Esophagus (tissue), 2 donors: ENCODE measurements around the gene XPNPEP2. TPM values are rescaled to one million over a fixed set of nuclear protein-coding genes. Genes with fewer than 3 reads are reported as not detected.

ENCODE experiments used
- H3K27ac ChIP-seq, 2 donors: one replicate each; pipeline ENCODE4 v1.5.1; 2013; ENCODE audit warnings: low read depth in 2 of 2, mild to moderate bottlenecking in 2 of 2, inconsistent platforms in 1 of 2, low read length in 1 of 2, moderate library complexity in 1 of 2
- H3K27me3 ChIP-seq, 2 donors: one replicate each; pipeline ENCODE4 v1.6.1; 2013; ENCODE audit warnings: low read length in 2 of 2, control low read depth in 1 of 2, mild to moderate bottlenecking in 1 of 2; ENCODE audit not compliant: insufficient read depth in 2 of 2, control insufficient read depth in 1 of 2
- H3K36me3 ChIP-seq, 2 donors: one replicate each; pipeline ENCODE4 v1.6.1; 2013; ENCODE audit warnings: low read length in 1 of 2; ENCODE audit not compliant: control insufficient read depth in 2 of 2, insufficient read depth in 2 of 2
- H3K4me1 ChIP-seq, 2 donors: one replicate each; pipeline ENCODE4 v1.6.1; 2013; ENCODE audit warnings: low read length in 1 of 2; ENCODE audit not compliant: control insufficient read depth in 2 of 2, insufficient read depth in 2 of 2
- H3K4me3 ChIP-seq, 2 donors: one replicate each; pipeline ENCODE4 v1.5.1; 2013; ENCODE audit warnings: low read length in 2 of 2, mild to moderate bottlenecking in 2 of 2, low read depth in 1 of 2, moderate library complexity in 1 of 2
- H3K9me3 ChIP-seq, 2 donors: one replicate each; pipeline ENCODE4 v1.6.1; 2013; ENCODE audit warnings: mild to moderate bottlenecking in 2 of 2, low read depth in 1 of 2, low read length in 1 of 2, moderate library complexity in 1 of 2; ENCODE audit not compliant: control insufficient read depth in 2 of 2, insufficient read depth in 1 of 2
- WGBS, 2 donors: extraction: QIAGEN DNeasy Blood & Tissue Kit; methylation state at CpG; one replicate each; pipeline ENCODE4 v1.1.7; 2013; 5-methylcytosine and 5-hydroxymethylcytosine counted together
- polyA plus RNA-seq, 2 donors: library from polyadenylated mRNA; stranded (reverse); fragments of 200-250 nt; gene quantifications; one replicate each; pipeline ENCODE4 v1.2.3, GENCODE V29; 2013
- donor health status: healthy with polysubstance abuse.
- donor health status: Bipolar disorder and iron deficiency.

Gene XPNPEP2
- polyA plus RNA-seq, 2 donors = 0.14 to 0.35 TPM

DNA sequence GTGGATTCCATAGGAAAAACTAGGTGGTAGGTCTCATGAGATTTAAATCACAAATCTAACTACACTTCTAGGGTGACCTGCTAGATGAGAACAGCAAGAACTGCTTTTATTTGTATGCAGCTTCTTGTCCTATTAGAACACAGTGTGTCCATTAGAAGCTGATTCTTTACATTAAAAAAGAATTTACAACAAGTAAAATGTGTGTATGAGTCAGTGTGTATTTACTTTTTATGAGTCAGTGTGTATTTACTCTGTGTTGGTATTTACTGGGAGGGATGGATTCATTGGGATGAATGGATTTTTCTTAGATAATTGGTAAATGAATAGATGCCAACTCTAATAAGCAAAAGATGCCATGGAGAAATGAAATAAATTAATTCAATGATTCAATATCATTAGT, 40.6 kb upstream of the XPNPEP2 start:
- H3K27me3 ChIP-seq = no peaks in the 10 kb centered on the region
- H3K9me3 ChIP-seq = no peaks in the 10 kb centered on the region

DNA sequence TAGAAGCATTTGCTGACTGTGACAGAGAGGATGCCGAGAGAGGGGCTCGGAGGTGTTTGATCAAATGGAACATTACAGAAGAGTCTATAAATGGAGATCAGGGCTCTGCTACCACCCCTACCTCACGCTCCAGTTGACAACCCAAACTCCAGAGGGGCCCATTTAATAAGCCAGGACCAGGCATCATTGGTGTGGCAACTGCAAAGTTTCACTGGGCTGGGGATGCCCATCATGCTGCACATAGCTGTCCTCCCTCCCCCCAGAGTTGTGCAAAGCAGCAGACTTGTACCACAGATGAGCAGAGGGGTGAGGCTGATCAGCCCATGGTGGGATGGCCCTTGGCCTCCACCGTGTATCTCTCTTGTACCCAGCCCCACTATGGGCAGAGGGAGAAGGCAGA, 38.2 kb upstream of the XPNPEP2 start:
- H3K27me3 ChIP-seq = no peaks in the 10 kb centered on the region
- WGBS, 2 donors = 81 to 97% methylated on average over 4 of the region's 4 CpGs
- H3K36me3 ChIP-seq = no peaks in the 10 kb centered on the region
- H3K27ac ChIP-seq = no peak overlapping the region
- H3K9me3 ChIP-seq = no peaks in the 10 kb centered on the region
- no peak overlapping the region for H3K4me3 ChIP-seq
- no peaks in the 10 kb centered on the region for H3K4me1 ChIP-seq

More for the DNA sequence above, 40.6 kb upstream of the XPNPEP2 start:
- Histone ChIP-seq H3K4me3 (no peak overlapping the region), H3K36me3 (no peaks in the 10 kb centered on the region), H3K27ac (no peak overlapping the region), H3K4me1 (no peaks in the 10 kb centered on the region)

GRCh38 chrX:129701624-129702069, 37.1 kb upstream of the XPNPEP2 start:
- 56 to 78% methylated on average over 8 of the region's 8 CpGs for WGBS, 2 donors
- Histone ChIP-seq H3K4me3 (no peak overlapping the region), H3K36me3 (no peaks in the 10 kb centered on the region), H3K9me3 (no peaks in the 10 kb centered on the region), H3K4me1 (no peaks in the 10 kb centered on the region), H3K27me3 (no peaks in the 10 kb centered on the region), H3K27ac (no peak overlapping the region)

- WGBS, 2 donors = 64 to 93% methylated on average over 2 of the region's 2 CpGs
- no peaks in the 10 kb centered on the region for H3K4me1 ChIP-seq
These were observed 34.3 kb upstream of the XPNPEP2 start for GRCh38 chrX:129704491-129704890.

DNA sequence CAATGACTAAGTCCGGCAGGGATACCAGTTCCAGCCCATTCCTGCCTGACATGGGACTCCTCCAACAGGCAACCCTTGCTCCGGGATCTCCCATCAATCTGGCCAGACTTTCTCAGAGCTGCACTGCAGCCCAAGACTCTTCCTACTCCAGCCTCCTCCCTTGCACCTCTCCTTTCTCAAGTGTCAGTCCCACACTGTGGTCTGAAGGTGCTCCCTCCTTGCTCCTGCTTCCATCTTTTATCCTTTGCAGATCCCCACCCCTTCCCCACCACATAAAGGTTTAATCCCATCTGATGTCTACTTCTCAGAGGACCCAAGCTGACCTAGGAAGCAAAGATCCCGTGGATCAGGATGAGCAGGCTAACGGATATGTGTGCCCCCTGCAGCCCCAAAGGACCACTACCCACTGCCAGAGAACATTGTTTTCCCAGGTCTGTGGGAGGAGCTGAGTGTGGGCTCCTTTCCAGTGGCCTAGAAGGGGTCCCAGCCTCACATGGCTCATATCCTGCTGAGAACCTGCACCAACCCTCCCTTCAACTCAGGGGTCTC, 33.3 kb upstream of the XPNPEP2 start:
- Histone ChIP-seq H3K36me3 (no peaks in the 10 kb centered on the region), H3K27me3 (no peaks in the 10 kb centered on the region), H3K4me1 (no peaks in the 10 kb centered on the region), H3K9me3 (no peaks in the 10 kb centered on the region), H3K27ac (no peak overlapping the region), H3K4me3 (no peak overlapping the region)
- 74 to 96% methylated on average over 4 of the region's 4 CpGs for WGBS, 2 donors

More at GRCh38 chrX:129704491-129704890, 34.3 kb upstream of the XPNPEP2 start:
- Histone ChIP-seq H3K27ac (no peak overlapping the region), H3K36me3 (no peaks in the 10 kb centered on the region), H3K4me3 (no peak overlapping the region), H3K9me3 (no peaks in the 10 kb centered on the region), H3K27me3 (no peaks in the 10 kb centered on the region)

- Histone ChIP-seq H3K9me3 (no peaks in the 10 kb centered on the region), H3K36me3 (no peaks in the 10 kb centered on the region), H3K27ac (no peak overlapping the region), H3K27me3 (no peaks in the 10 kb centered on the region), H3K4me3 (no peak overlapping the region), H3K4me1 (no peaks in the 10 kb centered on the region)
- 71 to 78% methylated on average over 4 of the region's 4 CpGs for WGBS, 2 donors
These were observed 32.8 kb upstream of the XPNPEP2 start for GRCh38 chrX:129705988-129706387.

DNA sequence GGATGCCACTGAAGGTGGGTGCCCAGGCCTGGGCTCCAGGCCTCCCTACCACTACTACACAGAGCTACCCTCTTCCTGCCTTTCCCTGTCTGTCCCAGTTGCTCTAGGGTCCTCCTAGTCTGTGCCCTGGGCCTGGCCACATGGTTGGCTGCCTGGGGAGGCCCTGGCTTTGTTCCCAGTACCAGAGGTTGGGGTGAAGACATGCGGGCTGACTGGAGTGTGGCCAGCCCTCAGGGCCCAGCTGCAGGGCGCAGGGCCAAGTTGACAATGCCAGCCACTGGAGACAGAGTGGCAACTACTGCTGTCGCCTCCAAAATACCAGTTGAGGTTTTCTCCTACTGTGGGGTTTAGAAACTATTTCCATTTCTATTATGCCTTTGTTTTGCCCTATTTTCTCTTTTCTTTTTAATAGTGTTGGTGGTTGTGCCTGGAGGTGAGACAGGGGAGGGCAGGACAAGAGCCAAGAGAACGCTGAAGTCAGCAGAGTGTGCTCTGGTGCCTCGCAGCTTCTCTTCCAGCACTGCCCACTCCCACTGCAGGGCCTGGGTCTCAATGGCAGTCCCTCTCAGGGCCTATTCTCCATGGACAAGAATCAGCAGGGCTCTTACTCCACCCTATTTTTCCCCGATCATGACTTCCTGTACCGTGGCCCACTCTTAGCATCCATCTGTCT, 32.2 kb upstream of the XPNPEP2 start:
- Histone ChIP-seq H3K27ac (no peak overlapping the region), H3K4me1 (no peaks in the 10 kb centered on the region), H3K27me3 (no peaks in the 10 kb centered on the region), H3K36me3 (no peaks in the 10 kb centered on the region), H3K9me3 (no peaks in the 10 kb centered on the region), H3K4me3 (no peak overlapping the region)
- WGBS, 2 donors = 64 to 65% methylated on average over 7 of the region's 7 CpGs

GRCh38 chrX:129714581-129714980, 24.2 kb upstream of the XPNPEP2 start:
- Histone ChIP-seq H3K27ac (no peak overlapping the region), H3K4me1 (peaks cover 0 to 2% of the 10 kb centered on the region in 2 donors), H3K9me3 (no peaks in the 10 kb centered on the region), H3K27me3 (peaks cover 0 to 4% of the 10 kb centered on the region in 2 donors), H3K4me3 (no peak overlapping the region), H3K36me3 (no peaks in the 10 kb centered on the region)
- WGBS, 2 donors = 82 to 93% methylated on average over 4 of the region's 4 CpGs

- Histone ChIP-seq H3K9me3 (no peaks in the 10 kb centered on the region), H3K27ac (no peak overlapping the region), H3K4me3 (no peak overlapping the region), H3K4me1 (peaks cover 0 to 2% of the 10 kb centered on the region in 2 donors), H3K36me3 (no peaks in the 10 kb centered on the region), H3K27me3 (peaks cover 0 to 6% of the 10 kb centered on the region in 2 donors)
- 77 to 78% methylated on average over 4 of the region's 4 CpGs for WGBS, 2 donors
These were observed 22.3 kb upstream of the XPNPEP2 start for GRCh38 chrX:129716507-129716906.

- Histone ChIP-seq H3K27ac (no peak overlapping the region), H3K9me3 (no peaks in the 10 kb centered on the region), H3K4me3 (no peak overlapping the region), H3K27me3 (peaks cover 0 to 6% of the 10 kb centered on the region in 2 donors), H3K4me1 (peaks cover 0 to 2% of the 10 kb centered on the region in 2 donors), H3K36me3 (no peaks in the 10 kb centered on the region)
- 48 to 62% methylated on average over 5 of the region's 5 CpGs for WGBS, 2 donors
These were observed 20.9 kb upstream of the XPNPEP2 start for GRCh38 chrX:129717892-129718291.
